ENCODE measurements around the gene CKAP4.
"Not testable (repeated sequence)": the region's sequence is repeated elsewhere in the genome, so short reads cannot be mapped to it uniquely, and the experiment has no call there.

Gene CKAP4, protein sequence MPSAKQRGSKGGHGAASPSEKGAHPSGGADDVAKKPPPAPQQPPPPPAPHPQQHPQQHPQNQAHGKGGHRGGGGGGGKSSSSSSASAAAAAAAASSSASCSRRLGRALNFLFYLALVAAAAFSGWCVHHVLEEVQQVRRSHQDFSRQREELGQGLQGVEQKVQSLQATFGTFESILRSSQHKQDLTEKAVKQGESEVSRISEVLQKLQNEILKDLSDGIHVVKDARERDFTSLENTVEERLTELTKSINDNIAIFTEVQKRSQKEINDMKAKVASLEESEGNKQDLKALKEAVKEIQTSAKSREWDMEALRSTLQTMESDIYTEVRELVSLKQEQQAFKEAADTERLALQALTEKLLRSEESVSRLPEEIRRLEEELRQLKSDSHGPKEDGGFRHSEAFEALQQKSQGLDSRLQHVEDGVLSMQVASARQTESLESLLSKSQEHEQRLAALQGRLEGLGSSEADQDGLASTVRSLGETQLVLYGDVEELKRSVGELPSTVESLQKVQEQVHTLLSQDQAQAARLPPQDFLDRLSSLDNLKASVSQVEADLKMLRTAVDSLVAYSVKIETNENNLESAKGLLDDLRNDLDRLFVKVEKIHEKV

DNA sequence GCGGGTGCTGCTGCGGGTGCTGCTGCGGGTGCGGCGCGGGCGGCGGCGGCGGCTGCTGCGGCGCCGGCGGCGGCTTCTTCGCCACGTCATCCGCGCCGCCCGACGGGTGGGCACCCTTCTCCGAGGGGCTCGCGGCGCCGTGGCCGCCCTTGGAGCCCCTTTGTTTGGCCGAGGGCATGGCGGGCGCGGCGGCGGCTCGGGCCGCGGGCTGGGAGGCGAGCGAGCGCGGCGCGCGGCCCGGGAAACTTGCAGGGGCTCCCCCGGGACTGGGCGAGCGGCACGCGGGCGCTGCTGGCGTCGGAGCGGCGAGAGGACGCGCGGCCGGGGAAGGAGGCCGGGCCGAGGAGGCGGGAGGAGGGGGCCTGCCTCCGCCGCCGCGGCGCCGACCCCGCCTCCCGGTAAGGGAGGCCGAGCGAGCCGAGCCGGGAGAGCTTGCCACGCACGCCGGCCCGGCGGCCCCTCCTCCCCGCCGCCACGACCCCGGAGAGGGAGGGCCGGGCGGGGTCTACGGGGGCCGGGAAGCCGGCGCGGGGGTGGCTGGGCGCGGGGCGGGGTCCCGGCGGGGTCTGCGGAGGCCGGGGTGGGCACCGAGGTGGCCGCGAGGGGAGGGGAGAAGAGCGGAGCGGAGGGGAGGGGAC lies at the start of gene CKAP4:
CKAP4 (minus strand) TSS at position 347 of the 638 bp plus-strand sequence; CDS start at position 178, 169 bp downstream.
- peak; percentile 82 for DNase-seq

DNA sequence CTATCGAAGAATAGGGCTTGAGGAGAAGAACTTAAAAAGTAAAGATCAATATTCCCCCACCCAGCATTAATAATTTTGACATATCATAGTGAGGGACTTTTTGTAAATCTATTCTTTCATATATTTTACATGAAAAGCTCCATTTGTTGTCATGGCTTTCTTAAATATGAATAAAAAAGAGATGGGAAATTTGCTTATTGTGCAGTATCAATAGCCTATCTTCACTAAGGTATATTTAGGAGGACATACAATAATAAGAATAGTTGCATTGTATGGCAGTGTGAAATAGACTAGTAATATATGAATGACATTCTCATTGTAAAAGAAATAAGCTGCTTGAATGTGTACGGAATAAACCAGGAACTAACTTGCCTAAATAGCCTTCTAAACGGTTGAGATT lies 49.3 kb upstream of the CKAP4 start:
- DNase-seq: no peak

DNA sequence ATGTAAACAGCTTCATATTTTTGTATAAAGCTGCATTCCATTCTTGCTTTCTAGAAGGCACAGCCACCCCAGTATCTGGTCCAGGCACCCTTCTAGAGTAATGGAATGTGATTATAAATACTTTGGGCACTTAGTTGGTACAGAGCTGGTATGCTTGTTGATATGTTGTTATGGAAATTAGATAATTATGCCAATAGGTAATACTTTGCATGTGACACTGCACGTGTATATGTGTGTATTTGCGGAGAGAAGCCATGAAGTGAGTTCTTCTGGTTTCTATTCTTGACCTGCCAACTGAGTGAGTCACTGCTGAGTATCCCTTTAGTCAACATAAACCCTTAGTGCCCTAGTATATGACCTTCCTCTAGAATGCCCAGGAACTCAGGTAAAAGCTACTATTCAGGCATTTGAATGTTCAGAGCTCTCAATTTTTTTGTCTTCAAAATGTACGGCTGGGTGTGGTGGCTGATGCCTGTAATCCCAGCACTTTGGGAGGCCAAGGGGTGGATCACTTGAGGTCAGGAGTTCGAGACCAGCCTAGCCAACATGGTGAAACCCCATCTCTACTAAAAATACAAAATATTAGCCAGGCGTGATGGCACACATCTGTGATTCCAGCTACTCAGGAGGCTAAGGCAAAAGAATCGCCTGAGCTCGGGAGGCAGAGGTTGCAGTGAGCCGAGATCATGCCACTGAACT lies 48.5 kb upstream of the CKAP4 start:
- DNase-seq: no peak

DNA sequence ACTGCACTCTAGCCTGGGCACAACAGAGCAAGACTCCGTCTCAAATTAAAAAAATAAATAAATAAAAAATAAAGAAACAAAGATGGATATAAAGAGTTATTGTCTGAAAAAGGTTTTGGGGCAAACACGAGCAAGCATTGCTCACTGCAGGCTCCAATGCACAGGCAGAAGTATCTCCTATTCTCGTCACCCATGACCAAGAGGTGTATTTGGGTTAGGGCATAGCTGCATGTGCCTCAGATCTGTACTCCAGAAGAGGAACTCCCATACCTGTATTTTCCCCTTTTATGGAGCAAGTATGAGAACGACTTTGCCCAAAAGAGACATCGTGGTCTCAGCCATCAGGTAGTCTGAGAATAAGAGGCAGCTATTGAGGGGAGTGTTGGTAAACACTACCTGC lies 44.5 kb upstream of the CKAP4 start:
- no peak for DNase-seq

DNA sequence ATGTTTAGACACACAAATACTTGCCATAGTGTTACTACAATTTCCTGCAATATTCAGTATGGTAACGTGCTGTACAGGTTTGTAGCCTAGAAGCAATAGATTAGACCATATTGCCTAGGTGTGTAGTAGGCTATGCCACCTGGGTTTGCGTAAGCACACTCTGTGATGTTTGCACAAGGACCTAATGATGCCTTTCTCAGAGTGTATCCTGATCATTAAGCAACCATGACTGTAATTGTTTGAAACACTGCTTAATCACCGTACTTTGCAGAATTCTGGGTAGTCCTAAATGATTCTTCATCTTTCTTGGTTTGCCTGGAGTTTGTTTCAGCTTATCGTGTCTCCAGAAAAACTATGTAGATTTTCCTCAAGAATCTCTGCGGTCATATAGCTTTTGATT lies 43.5 kb upstream of the CKAP4 start:
- DNase-seq: peak; percentile 67

DNA sequence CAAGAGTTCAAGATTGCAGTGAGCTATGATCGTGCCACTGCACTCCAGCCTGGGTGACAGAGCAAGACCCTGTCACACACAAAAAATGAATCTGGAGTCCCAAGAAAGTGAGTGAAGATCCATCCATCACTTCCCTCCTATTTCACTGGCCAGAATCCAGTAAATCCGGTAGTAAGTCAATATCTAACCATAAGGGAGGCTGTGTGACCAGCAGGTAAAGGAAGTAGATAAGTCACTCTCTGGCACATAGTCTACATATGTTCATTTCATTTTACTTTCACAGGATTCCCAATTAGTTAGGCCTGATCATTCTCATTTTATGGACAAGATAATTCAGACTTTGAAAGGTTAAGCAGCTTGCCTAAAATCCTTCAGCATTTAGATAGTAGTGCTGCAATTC lies 42.8 kb upstream of the CKAP4 start:
- DNase-seq: no peak

DNA sequence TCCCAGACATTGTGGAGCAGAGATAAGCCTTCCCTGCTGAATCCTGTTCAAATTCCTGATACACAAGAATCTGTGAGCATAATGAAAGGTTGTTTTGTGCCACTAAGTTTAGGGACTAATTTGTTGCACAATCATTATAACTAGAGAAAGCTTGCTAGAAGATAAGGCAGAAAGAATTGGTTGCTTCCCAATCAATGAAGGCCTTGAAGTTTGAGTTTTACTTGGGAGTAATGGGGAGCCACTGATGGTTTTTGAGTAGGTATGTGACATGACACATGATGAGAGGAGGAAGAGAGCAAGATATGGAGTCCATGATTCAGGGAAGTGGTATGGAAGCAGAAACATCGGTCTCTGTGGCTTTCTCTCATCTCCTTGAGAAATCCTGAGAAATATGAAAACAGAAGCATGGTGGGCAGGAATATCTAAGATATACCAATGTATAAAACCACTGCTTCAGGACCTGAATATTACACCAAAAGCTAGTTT lies 41.4 kb upstream of the CKAP4 start:
- no peak for DNase-seq

DNA sequence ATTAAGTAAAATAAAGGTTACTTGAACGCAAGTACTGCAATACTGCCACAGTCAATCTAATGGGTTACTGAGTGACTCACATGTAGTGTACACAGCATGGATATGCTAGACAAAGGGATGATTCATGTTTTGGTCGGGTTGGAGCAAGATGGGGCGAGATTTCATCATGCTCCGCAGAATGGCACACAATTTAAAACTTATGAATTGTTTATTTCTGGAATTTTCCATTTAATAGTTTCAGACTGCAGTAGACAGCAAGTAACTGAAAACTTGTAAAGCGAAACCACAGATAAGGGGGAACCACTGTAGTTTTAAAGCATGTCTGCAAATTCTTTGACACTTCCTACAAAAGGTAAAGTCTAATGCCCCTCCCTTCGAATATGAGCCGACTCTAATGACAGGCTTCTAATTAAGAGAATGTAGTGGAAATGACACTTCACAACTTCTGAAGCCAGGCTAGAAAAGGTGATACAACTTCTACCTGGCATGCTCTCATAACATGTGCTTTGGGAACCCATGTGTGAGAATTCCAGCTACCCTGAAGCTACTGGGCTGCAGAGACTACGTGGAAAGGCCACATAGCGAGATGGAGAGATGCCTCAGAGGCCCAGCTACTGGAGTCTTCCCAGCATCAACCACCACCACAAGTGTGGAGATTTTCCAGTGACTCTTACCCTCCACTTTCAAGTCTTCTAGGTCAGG lies 40.8 kb upstream of the CKAP4 start:
- peak; percentile 27 for DNase-seq

DNA sequence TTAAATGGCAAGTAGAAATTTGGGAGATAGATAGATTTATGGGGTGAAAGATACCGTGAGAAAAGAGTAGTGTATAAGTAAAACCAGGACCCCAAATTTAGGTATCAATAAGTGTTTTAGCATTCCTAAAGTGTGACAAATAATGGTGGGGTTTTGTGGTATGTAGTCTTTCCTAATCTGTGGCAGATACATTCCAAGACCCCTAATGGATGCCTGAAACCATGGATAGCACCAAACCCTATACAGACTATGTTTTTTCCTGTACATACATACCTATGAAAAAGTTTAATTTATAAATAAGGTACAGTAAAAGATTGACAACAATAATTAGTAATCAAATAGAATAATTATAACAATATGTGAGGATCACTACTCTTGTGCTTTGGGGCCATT lies 40.3 kb upstream of the CKAP4 start:
- no peak for DNase-seq

DNA sequence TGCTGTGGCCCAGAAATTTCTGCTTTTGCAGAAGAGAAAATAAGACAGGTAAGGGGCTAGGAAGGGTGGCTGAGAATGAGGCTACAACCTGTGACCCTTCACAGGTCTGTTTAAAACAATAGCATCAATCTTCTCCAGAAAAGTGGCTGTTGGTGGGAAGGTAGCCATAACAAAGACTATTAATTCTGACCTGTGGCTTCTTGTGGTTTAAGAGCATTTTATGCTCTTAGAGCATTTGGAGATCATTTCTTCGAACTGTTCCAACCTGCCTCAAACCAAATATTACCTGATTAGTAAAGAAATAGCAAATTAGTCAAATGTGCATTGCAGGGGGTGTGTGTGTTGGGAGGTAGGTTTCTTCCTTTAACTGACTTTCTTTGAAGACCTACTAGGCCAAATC lies 39.5 kb upstream of the CKAP4 start:
- DNase-seq: no peak

DNA sequence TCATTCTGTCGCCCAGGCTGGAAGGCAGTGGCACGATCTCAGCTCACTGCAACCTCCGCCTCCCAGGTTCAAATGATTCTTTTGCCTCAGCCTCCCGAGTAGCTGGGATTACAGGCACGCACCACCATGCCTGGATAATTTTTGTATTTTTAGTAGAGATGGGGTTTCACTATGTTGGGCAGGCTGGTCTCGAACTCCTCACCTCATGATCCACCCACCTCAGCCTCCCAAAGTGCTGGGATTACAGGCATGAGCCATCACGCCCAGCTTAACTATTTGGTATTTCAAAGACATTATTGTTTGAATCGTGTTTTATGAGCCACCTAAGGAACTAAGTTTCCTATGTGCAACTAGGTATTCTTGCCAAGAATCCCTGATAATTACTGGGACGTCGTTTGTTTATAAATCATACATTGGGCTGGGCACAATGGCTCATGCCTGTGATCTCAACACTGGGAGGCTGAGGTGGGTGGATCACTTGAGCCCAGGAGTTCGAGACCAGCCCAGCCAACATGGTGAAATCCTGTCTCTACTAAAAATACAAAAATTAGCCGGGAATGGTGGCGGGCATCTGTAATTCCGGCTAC lies 38.8 kb upstream of the CKAP4 start:
- not testable (repeated sequence) for DNase-seq

DNA sequence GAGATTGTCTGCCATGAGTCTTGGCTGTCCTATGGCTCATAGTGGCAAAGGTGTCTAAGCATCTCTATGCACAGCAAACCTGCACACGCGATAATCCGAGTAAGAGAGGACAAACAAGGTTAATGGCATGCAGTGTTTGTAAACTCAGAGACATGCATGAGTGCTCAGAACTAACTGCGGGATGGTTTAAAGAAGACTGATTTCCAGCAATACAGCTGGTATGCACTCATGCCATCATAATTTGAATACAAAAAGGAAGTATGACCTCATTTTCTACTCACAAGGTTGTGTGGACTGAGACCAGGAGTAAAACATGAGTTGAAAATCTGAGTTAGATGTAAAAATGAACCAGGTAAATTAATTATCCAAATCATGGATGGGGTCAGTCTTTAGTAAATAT lies 38.2 kb upstream of the CKAP4 start:
- DNase-seq: peak; percentile 5

DNA sequence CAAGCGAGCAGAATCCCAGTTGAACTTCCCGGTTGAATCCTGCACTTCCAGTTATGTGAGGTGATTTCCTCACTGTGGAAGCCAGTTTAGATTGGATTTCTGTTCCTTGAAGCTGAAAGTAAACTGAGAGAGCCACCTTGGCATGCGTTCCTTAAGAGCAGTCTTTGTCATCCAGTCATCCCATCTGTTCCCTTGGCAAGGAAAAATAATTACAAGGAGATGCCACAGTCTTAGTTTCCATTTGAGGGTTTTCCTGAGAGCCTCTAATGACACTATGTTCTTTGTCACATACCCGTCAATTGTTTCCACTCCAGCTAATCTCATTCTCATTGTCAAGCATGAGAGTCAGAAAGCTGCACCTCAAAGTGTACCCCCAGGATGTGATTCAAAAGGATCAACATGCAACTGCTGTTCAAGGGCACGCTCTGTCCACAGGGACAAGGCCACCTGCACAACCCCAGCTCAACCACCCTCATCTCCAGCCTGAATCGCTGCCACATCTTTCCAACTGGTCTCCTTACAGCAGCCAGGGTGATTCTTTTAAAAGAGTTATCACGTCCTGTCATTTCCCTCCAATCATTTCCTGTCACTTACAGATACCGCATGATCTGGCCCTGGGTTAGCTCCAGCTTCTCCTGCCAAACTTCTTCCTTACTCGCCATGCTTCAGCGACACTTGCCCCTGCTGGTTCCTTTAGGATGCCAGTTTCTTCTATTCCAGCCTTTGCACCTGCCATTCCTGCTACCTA lies 36.7 kb upstream of the CKAP4 start:
- peak; percentile 10 for DNase-seq

DNA sequence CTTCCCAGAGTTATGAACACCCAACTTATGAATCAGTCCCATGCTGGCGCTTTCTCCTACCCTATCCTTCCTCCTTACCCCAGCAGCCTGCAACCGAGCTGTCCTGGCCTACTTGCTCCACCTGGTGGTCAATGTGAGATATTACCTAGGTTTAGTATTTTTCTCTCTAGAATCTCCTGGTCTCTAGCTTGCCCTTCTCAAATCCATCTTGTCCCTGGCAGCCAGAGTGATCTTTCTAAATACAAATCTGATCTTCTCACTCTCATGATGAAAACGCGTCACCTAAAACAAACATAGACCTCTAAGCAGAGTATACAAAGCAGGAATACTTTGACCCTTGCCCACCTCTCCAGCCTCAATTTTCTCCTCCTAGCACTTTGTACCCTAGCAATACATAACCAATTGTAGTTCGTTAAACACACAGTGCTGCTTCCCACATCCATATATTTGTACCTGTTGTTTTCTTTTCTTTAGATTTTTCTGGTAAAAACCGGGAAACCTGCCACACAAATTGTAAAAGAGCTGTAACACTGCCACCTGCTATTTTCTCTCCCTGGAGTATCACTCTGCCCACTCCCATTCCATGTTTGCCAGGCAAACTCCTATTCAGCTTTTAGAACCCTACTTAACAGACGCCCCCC lies 34.8 kb upstream of the CKAP4 start:
- peak; percentile 28 for DNase-seq

DNA sequence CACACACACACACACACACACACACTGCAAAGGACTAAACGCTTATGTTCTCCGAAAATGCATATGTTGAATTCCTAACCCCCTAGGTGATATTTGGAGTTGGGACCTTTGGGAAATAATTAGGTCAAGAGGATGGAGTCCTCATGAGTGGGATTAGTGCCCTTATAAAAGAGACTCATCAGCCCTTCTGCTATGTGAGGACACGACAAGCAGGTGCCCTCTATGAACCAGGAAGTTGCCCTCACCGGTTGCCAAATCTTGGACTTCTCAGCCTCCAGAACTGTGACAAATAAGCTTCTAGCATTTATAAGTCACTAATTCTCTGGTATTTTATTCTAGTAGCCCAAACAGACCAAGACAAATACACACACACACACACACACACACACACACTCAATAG lies 34.0 kb upstream of the CKAP4 start:
- no peak for DNase-seq

DNA sequence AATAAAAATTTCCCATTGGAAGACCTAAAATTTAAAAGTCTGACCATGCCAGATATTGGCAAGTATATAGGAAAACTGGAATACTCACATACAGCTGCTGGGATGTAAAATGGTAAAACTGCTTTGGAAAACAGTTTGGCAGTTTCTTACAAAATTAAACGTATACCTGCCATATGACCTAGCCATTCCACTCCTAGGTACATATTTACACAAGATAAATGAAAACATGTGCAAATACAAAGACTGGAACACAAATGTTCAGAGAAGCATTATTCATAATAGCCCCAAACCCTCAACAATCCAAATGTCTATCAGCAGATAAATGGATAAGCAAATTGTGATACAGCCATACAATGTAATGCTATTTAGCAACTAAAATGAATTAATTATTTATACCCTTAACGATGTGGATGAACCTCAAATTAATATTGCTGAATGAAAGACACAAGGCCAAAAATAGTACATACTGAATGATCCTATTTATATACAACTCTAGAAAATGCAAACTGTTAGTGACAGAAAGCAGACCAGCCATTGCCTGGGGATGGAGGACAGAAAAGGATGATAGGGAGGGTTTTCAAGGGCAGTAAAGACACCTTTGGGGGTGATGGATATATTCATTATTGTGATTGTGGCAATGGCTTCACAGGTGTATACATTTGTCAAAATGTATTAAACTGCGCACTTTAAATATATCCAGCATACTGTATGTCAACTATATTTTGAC lies 33.4 kb upstream of the CKAP4 start:
- DNase-seq: no peak

DNA sequence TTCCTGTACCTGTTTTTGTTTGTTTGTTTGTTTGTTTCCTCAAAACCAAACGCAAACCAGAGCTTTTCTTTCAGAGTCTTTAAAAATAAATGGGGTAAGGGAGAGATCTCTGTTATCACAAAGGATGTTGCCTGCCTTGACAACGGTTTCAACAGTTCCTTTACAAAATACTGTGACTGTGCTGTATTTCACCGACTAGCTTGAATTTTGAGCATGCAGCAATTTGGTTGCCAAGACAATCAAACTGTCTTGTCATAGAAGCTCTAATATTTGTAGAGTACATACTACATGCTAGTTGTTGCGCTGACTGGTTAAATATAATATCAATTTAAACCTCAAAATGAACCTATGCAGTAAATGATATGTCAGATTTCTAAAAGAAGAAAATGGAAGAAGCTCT lies 32.3 kb upstream of the CKAP4 start:
- DNase-seq: no peak

DNA sequence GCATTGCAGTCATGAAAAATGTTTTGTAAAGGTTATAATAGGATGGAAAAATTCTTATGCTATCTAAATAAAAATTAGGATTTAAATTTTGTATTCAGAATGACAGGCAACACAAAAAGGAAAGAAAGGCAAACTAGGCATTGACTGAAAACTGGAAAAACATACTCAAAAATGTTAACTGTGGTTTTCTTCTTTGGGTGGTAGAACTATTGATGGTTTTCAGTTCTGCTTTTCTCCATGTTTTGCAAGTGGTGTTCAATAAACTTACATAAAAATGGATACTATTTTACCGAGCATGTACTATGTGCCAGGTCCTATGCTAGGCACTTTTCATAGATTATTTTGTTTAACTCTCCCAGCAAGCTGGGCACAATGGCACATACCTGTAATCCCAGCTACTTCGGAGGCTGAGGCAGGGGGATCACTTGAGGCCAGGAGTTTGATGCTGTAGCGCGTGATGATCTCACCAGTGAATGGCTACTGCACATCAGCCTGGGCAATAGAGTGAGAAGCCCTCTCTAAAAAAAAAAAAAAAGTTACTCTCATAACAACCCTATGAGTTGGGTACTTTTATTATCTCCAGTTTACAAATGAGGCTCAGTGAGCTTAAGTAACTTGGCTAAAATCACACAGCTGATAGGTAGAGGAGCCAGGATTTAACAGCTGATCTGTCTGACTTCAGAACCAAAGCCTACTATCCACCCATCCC lies 28.4 kb upstream of the CKAP4 start:
- DNase-seq: no peak

DNA sequence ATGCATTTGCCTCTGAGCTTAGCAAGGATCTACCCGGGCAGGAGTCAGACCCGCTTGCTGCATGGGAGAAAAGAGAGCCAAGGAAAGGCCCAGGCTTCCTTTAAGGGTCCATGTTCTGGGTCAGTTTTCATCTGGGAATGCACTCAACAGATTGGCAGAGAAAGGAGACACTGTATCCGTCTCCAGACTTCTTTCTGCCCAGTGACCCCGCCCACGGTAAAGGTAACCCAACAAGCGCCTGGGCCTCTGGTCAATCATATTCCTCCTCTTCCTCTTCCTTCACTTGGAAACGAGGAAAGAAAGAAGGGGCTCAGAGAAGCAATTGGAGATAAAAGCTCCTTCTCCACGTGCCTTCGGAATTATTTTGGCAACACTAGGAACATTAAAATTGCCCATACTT lies 27.6 kb upstream of the CKAP4 start:
- no peak for DNase-seq
